CD8-positive, alpha-beta memory T cell (primary cell): ENCODE results near the gene FIG4. TPM values are rescaled to one million over a fixed set of nuclear protein-coding genes. Genes with fewer than 3 reads are reported as not detected.
"Not testable (repeated sequence)": the region's sequence is repeated elsewhere in the genome, so short reads cannot be mapped to it uniquely, and the experiment has no call there.

Experiments used
- CTCF ChIA-PET: fragments of 350-600 bp; sonication (Branson Sonifier 250); formaldehyde crosslinking; loops from one replicate; lab custom pipeline; 2021; ENCODE audit warnings: antibody characterized with exemption; lab: Charles Lee
- POLR2A ChIA-PET: fragments of 350-600 bp; sonication (Branson Sonifier 250); formaldehyde crosslinking; loops from one replicate; lab custom pipeline; 2021; ENCODE audit warnings: antibody characterized with exemption; lab: Charles Lee
- DNase-seq, 5 donors: peaks; one replicate each; pipeline versions ENCODE4 v3.0.0 to v3.0.0-alpha.2; 2020 to 2022; ENCODE audit warnings: mixed read lengths in 1 of 5
- H3K27ac ChIP-seq: one replicate; pipeline ENCODE4 v1.7.0; 2013; ENCODE audit warnings: low read depth, mild to moderate bottlenecking, low read length, moderate library complexity
- H3K27me3 ChIP-seq: 2 replicates; pipeline ENCODE4 v1.7.0; 2013; ENCODE audit warnings: low read length, mild to moderate bottlenecking; ENCODE audit not compliant: insufficient read depth, poor library complexity, severe bottlenecking
- H3K36me3 ChIP-seq: 2 replicates; pipeline ENCODE4 v1.7.0; 2013; ENCODE audit warnings: mild to moderate bottlenecking, low read length, moderate library complexity; ENCODE audit not compliant: insufficient read depth
- H3K4me1 ChIP-seq: 2 replicates; pipeline ENCODE4 v1.7.0; 2013; ENCODE audit warnings: mild to moderate bottlenecking, low read length, moderate library complexity; ENCODE audit not compliant: insufficient read depth
- H3K4me3 ChIP-seq: 2 replicates; pipeline ENCODE4 v1.7.0; 2013; ENCODE audit warnings: mild to moderate bottlenecking, low read length
- H3K9me3 ChIP-seq: 2 replicates; pipeline ENCODE4 v1.7.0; 2013; ENCODE audit warnings: mild to moderate bottlenecking, low read length
- H3K27ac Mint-ChIP-seq, 8 donors: one replicate each; pipeline ENCODE4 v1.8.0; 2020 to 2021; ENCODE audit warnings: mixed read lengths in 8 of 8, mild to moderate bottlenecking in 6 of 8, inconsistent platforms in 3 of 8, moderate library complexity in 3 of 8
- H3K27me3 Mint-ChIP-seq, 2 donors: one replicate each; pipeline ENCODE4 v1.8.0; 2020 to 2021; ENCODE audit warnings: mixed read lengths in 2 of 2, mild to moderate bottlenecking in 1 of 2, moderate library complexity in 1 of 2
- H3K36me3 Mint-ChIP-seq, 3 donors: one replicate each; pipeline ENCODE4 v1.8.0; 2020 to 2021; ENCODE audit warnings: mixed read lengths in 3 of 3, inconsistent platforms in 1 of 3, mild to moderate bottlenecking in 1 of 3
- H3K4me1 Mint-ChIP-seq, 3 donors: one replicate each; pipeline ENCODE4 v1.8.0; 2020 to 2021; ENCODE audit warnings: mixed read lengths in 3 of 3, inconsistent platforms in 1 of 3, mild to moderate bottlenecking in 1 of 3
- H3K4me3 Mint-ChIP-seq, 7 donors: one replicate each; pipeline ENCODE4 v1.8.0; 2020 to 2021; ENCODE audit warnings: mixed read lengths in 7 of 7, mild to moderate bottlenecking in 6 of 7, moderate library complexity in 4 of 7, inconsistent platforms in 2 of 7
- H3K9me3 Mint-ChIP-seq, 5 donors: one replicate each; pipeline ENCODE4 v1.8.0; 2020 to 2022; ENCODE audit warnings: mixed read lengths in 5 of 5, mild to moderate bottlenecking in 3 of 5, moderate library complexity in 2 of 5, inconsistent platforms in 1 of 5
- polyA plus RNA-seq: library from polyadenylated mRNA; unstranded; fragments of 300-500 nt; fragmentation: Illumina TruSeq; gene quantifications from one replicate; pipeline ENCODE4 v1.2.3, GENCODE V29; 2021
- total RNA-seq, 2 experiments: library from RNA; stranded (reverse); gene quantifications; one replicate each; pipeline ENCODE4 v1.2.3, GENCODE V29; 2021

The FIG4 gene
- total and polyA plus RNA-seq, 3 experiments from 2014 or later, result 11.2 to 16.4 (median 13.2) TPM

DNA sequence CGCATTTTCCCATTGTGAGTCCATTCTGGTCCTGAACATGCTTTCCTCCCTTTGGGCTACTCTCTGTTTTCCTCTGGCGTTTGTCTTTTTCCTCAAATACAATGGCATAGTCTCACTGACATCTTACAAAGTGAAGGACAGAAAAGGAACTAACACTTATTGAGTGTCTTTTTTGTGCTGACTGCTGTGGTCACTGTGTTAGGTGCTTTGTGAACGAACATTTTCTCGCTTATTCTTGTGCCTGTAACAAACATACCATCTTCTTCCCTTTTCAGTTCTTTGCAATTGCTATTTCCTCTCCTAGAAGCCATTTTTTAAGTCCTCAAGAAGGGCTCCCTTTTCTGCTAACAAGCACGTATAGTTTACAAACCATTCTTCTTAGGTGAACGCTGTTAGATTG, 15.4 kb downstream of the FIG4 start:
- no peak overlapping the region for H3K4me3 ChIP-seq
- Mint-ChIP-seq H3K27ac (peak overlapping the region in 7 of 8 donors; percentile 1 to 76 (median 51)), H3K4me1 (peaks cover 19 to 37% (median 28%) of the 10 kb centered on the region in 3 donors), H3K9me3 (no peaks in the 10 kb centered on the region), H3K36me3 (peaks cover 5 to 14% (median 6%) of the 10 kb centered on the region in 3 donors), H3K27me3 (no peaks in the 10 kb centered on the region), H3K4me3 (peak overlapping the region in 5 of 7 donors; percentile 1 to 60 (median 33))
- H3K27ac ChIP-seq, result no peak overlapping the region
- no peaks in the 10 kb centered on the region for H3K36me3 ChIP-seq
- no peaks in the 10 kb centered on the region for H3K9me3 ChIP-seq
- ChIA-PET POLR2A (no interaction called here), CTCF (interaction anchor here (1.7 to 6.8 kb wide), 2 partner anchors 15 to 333 kb away, joined by 10 to 76 read pairs; partner anchors contain the start of genes AK9 and FIG4)
- H3K27me3 ChIP-seq, result no peaks in the 10 kb centered on the region
- DNase-seq, result no peak
- no peaks in the 10 kb centered on the region for H3K4me1 ChIP-seq

DNA sequence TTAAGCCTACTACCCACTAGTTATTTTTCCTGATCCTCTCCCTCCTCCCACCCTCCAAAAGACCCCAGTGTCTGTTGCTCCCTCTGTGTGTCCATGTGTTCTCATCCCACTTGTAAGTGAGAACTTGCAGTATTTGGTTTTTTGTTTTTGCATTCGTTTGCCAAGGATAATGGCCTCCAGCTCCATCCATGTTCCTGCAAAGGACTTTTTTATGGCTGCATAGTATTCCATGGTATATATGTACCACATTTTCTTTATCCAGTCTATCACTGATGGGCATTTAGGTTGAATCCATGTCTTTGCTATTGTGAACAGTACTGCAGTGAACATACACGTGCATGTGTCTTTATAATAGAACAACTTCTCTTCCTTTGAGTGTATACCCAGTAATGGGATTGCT, 17.0 kb downstream of the FIG4 start:
- H3K4me1 Mint-ChIP-seq, result peaks cover 10 to 47% (median 34%) of the 10 kb centered on the region in 3 donors
- POLR2A ChIA-PET, H3K4me1 ChIP-seq, H3K27ac Mint-ChIP-seq, H3K27me3 ChIP-seq, H3K27ac ChIP-seq, H3K9me3 ChIP-seq, H3K4me3 Mint-ChIP-seq, H3K36me3 ChIP-seq, H3K27me3 Mint-ChIP-seq, H3K4me3 ChIP-seq, H3K9me3 Mint-ChIP-seq, DNase-seq: not testable (repeated sequence)
- peaks cover 6 to 14% (median 7%) of the 10 kb centered on the region in 3 donors for H3K36me3 Mint-ChIP-seq
- CTCF ChIA-PET, result interaction anchor here (0.6 to 1.1 kb wide), 2 partner anchors 331 to 332 kb away, joined by 3 to 4 read pairs; no protein-coding TSS in a partner anchor

DNA sequence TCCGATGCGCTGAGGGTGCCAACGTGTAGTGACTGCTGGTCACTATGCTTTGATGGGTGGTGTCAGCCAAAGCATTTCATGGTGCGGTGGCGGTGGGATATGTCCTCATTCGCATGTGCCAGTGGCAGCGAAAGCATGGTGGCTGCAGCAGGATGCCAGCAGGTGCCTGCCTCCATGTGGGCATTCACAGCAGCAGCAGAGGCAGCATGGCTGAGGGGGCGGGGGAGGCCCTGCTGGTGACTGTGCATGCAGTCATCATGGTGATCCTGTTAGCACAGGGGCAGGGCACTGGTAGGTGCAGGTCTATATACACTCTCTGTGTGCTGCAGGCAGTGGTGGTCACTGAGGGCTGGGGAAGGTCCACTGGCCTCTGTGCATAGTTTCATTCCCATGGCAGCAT, 22.0 kb downstream of the FIG4 start:
- H3K36me3 ChIP-seq, result no peaks in the 10 kb centered on the region
- DNase-seq, result no peak
- Mint-ChIP-seq H3K4me1 (peaks cover 0 to 28% (median 19%) of the 10 kb centered on the region in 3 donors), H3K9me3 (no peaks in the 10 kb centered on the region), H3K4me3 (no peak overlapping the region), H3K27me3 (no peaks in the 10 kb centered on the region), H3K36me3 (peaks cover 8 to 32% (median 13%) of the 10 kb centered on the region in 3 donors), H3K27ac (peak overlapping the region in 1 of 8 donors; percentile 94)
- POLR2A ChIA-PET, result no interaction called here
- no peak overlapping the region for H3K4me3 ChIP-seq
- CTCF ChIA-PET, result no interaction called here
- no peaks in the 10 kb centered on the region for H3K9me3 ChIP-seq
- H3K27me3 ChIP-seq, result no peaks in the 10 kb centered on the region
- H3K4me1 ChIP-seq, result no peaks in the 10 kb centered on the region
- H3K27ac ChIP-seq, result no peak overlapping the region

DNA sequence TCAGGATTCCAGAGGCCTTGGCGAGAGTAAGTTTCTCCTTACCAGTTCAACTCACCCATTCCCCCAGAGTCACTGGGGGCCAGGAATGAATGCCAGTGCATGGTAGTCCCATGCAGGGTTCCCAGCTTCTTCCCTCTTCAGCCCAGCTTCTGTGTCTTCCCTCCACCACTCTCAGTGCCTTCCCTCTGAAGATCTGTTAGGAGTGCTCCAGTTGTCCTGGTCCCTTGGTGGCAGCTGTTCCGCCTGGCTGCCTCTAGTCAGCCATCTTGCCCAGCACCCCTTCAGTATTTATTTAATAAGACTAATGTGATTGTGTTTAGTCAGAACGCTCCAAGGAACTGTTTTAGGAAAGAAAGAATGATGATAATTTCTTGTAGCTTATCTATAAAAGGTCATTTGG, 23.1 kb downstream of the FIG4 start:
- no peak overlapping the region for H3K4me3 Mint-ChIP-seq
- Histone ChIP-seq H3K4me1 (no peaks in the 10 kb centered on the region), H3K27me3 (no peaks in the 10 kb centered on the region), H3K4me3 (no peak overlapping the region), H3K9me3 (no peaks in the 10 kb centered on the region), H3K27ac (no peak overlapping the region), H3K36me3 (no peaks in the 10 kb centered on the region)
- H3K9me3 Mint-ChIP-seq, result no peaks in the 10 kb centered on the region
- DNase-seq, result no peak
- H3K27ac Mint-ChIP-seq, result peak overlapping the region in 2 of 8 donors; percentile 18 to 31
- H3K4me1 Mint-ChIP-seq, result peaks cover 0 to 28% (median 15%) of the 10 kb centered on the region in 3 donors
- peaks cover 2 to 35% (median 8%) of the 10 kb centered on the region in 3 donors for H3K36me3 Mint-ChIP-seq
- H3K27me3 Mint-ChIP-seq, result no peaks in the 10 kb centered on the region
- CTCF ChIA-PET, result interaction anchor here (1.4 to 3.6 kb wide), 2 partner anchors 9 to 326 kb away, joined by 6 to 14 read pairs; no protein-coding TSS in a partner anchor
- POLR2A ChIA-PET, result no interaction called here

DNA sequence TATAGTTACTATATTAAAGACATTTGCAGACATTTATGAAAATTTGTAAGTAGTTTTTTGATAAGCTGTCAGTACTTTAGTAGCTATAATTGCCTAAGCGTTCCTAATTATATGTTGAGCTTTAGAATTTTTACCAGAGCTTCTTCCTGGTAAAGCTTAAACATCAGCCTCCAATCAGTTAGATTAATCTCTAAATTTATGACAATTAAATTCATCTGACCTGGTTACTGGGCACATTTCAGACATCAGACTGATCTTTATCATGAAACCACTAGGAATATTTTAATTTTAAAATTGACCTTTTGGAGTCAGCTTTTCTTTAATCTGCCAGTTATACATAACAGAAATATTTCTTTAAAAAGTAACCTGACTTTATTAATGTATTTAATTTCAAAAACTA, 23.5 kb downstream of the FIG4 start:
- H3K36me3 ChIP-seq, result no peaks in the 10 kb centered on the region
- H3K4me1 Mint-ChIP-seq, result peaks cover 0 to 26% (median 13%) of the 10 kb centered on the region in 3 donors
- no peaks in the 10 kb centered on the region for H3K27me3 Mint-ChIP-seq
- no peaks in the 10 kb centered on the region for H3K27me3 ChIP-seq
- H3K27ac ChIP-seq, result no peak overlapping the region
- H3K36me3 Mint-ChIP-seq, result peaks cover 0 to 39% (median 8%) of the 10 kb centered on the region in 3 donors
- ChIA-PET CTCF (interaction anchor here (1.4 to 3.6 kb wide), 2 partner anchors 9 to 325 kb away, joined by 6 to 14 read pairs; no protein-coding TSS in a partner anchor), POLR2A (no interaction called here)
- H3K9me3 ChIP-seq, result no peaks in the 10 kb centered on the region
- no peak overlapping the region for H3K4me3 Mint-ChIP-seq
- no peaks in the 10 kb centered on the region for H3K9me3 Mint-ChIP-seq
- no peak for DNase-seq
- H3K27ac Mint-ChIP-seq, result no peak overlapping the region
- no peak overlapping the region for H3K4me3 ChIP-seq
- no peaks in the 10 kb centered on the region for H3K4me1 ChIP-seq

DNA sequence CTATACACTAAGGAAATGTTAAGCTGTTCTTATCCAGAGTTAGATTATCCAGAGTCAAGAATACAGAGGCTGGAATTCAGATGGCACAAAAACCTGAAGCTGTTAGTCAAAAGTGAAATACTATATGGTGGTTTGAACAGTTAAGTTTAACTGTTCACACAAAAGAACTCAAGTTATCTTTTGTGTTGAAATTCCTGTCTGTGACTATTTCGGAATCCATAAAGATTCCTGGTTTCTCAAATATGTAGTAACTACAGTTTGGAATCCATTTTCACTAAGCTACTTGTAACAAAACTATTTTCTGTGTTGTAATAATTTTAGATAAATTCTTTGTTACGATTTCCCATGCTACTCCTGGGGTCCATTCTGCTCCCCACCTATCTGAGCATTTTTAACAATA, 24.5 kb downstream of the FIG4 start:
- CTCF ChIA-PET, result interaction anchor here (3.6 kb wide), 1 partner anchor 324 kb away, joined by 14 read pairs; no protein-coding TSS in a partner anchor

DNA sequence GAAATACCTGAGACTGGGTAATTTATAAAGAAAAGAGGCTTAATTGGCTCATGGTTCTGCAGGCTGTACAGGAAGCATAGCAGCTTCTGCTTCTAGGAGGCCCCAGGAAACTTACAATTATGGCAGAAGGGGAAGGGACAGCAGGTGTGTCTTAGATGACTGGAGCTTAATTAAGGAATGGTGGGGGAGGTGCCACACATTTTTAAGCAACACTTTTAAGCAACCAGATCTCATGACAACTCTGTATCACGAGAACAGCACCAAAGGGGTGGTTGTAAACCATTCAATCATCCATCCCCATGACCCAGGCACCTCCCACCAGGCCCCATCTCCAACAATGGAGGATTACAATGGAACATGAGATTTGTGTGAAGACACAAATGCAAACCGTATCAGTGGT, 26.9 kb downstream of the FIG4 start:
- ChIA-PET POLR2A (no interaction called here), CTCF (no interaction called here)
- Mint-ChIP-seq H3K27me3 (no peaks in the 10 kb centered on the region), H3K4me1 (peaks cover 0 to 5% (median 2%) of the 10 kb centered on the region in 3 donors), H3K27ac (peak overlapping the region in 1 of 8 donors; percentile 44), H3K9me3 (no peaks in the 10 kb centered on the region), H3K4me3 (no peak overlapping the region), H3K36me3 (peaks cover 5 to 64% (median 17%) of the 10 kb centered on the region in 3 donors)
- no peak overlapping the region for H3K27ac ChIP-seq
- H3K36me3 ChIP-seq, result no peaks in the 10 kb centered on the region
- no peaks in the 10 kb centered on the region for H3K4me1 ChIP-seq
- H3K4me3 ChIP-seq, result no peak overlapping the region
- H3K9me3 ChIP-seq, result no peaks in the 10 kb centered on the region
- no peak for DNase-seq
- no peaks in the 10 kb centered on the region for H3K27me3 ChIP-seq

More for the DNA sequence above, 24.5 kb downstream of the FIG4 start:
- H3K9me3 ChIP-seq, result no peaks in the 10 kb centered on the region
- DNase-seq, result no peak
- no peaks in the 10 kb centered on the region for H3K4me1 ChIP-seq
- Mint-ChIP-seq H3K4me3 (no peak overlapping the region), H3K36me3 (peaks cover 0 to 48% (median 6%) of the 10 kb centered on the region in 3 donors), H3K4me1 (peaks cover 0 to 16% (median 10%) of the 10 kb centered on the region in 3 donors), H3K27ac (no peak overlapping the region), H3K9me3 (no peaks in the 10 kb centered on the region), H3K27me3 (no peaks in the 10 kb centered on the region)
- POLR2A ChIA-PET, result no interaction called here
- no peaks in the 10 kb centered on the region for H3K36me3 ChIP-seq
- H3K4me3 ChIP-seq, result no peak overlapping the region
- H3K27me3 ChIP-seq, result no peaks in the 10 kb centered on the region
- H3K27ac ChIP-seq, result no peak overlapping the region

DNA sequence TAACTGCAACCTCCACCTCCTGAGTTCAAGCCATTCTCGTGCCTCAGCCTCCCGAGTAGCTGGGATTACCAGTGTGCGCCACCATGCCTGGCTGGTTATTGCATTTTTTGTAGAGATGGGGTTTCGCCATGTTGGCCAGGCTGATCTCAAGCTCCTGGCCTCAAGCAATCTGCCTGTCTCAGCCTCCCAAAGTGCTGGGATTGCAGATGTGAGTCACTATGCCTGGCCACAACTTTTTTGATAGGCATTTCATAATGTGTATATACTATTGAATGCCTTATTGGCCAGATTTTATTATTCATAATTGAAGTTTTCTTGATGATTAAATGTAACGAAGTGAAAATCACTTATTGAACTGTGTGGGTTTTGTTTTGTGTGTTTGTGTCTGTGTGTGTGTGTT, 27.9 kb downstream of the FIG4 start:
- H3K4me1 ChIP-seq, result no peaks in the 10 kb centered on the region

More for the DNA sequence above, 27.9 kb downstream of the FIG4 start:
- ChIA-PET POLR2A (no interaction called here), CTCF (interaction anchor here (1.2 kb wide), 1 partner anchor 321 kb away, joined by 3 read pairs; no protein-coding TSS in a partner anchor)
- no peaks in the 10 kb centered on the region for H3K9me3 ChIP-seq
- H3K27ac Mint-ChIP-seq, result no peak overlapping the region
- peaks cover 12 to 72% (median 23%) of the 10 kb centered on the region in 3 donors for H3K36me3 Mint-ChIP-seq
- H3K27ac ChIP-seq, result no peak overlapping the region
- no peak for DNase-seq
- H3K27me3 Mint-ChIP-seq, result no peaks in the 10 kb centered on the region
- no peaks in the 10 kb centered on the region for H3K36me3 ChIP-seq
- H3K4me1 Mint-ChIP-seq, result peaks cover 0 to 5% (median 0%) of the 10 kb centered on the region in 3 donors
- H3K27me3 ChIP-seq, result no peaks in the 10 kb centered on the region
- H3K4me3 Mint-ChIP-seq, result no peak overlapping the region
- H3K9me3 Mint-ChIP-seq, result no peaks in the 10 kb centered on the region
- H3K4me3 ChIP-seq, result no peak overlapping the region
